ENCODE results near the gene ZNF365.
A peak's percentile ranks its signal among the peaks of the same experiment; 100 is the strongest.

Gene ZNF365

DNA sequence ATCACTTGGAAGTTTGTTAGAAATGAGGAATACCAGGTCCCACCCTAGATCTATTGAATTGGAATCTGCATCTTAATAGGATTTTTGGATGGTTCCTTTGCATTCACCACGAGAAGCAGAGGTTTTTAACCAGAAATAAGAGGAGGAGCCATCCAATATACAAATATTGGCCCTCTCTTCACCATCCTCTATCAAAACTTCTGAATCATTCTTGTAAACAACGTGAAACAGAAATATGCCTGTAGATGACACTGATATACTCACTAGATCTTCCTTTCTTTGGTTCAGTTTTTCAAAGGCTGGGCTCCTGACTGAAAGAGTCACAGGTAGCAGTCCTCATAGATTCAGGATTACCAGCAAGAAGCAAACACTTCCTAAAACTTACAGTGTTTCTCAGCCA, 39.5 kb downstream of the ZNF365 start:
- no peaks in the 10 kb centered on the region for H3K4me1 ChIP-seq

DNA sequence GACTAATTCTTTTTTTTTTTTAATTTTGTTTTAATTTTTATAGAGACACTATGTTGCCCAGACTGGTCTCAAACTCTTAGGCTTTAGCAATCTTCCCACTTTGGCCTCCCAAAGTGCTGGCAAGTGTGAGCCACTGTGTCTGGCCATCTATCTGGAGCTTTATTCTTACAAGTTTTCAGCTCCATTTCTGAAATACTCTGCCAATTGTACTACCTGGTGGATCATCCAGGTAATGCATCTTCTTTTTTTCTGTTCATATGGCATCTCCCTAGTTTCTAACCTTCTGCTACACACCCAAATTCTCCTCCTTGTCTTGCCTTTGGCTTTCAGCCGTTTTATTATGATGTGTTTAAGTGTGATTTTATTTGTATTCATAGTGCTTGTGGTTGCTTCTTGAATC, 40.2 kb downstream of the ZNF365 start:
- Histone ChIP-seq H3K4me1 (no peaks in the 10 kb centered on the region), H3K4me3 (no peak overlapping the region), H3K36me3 (replicated peaks) (no peaks in the 10 kb centered on the region), H3K9me3 (no peaks in the 10 kb centered on the region), H3K27me3 (ENCODE audit: low read depth) (0 out of 2 replicates have a peak, but pooled peaks cover 3% of the 10 kb centered on the region)
- in situ Hi-C loops (cut with MboI; ENCODE audit: low sequenced_read_pairs), result no loop called here
- no peak for DNase-seq (ENCODE audit: low spot score in 2 of 2)

More for the DNA sequence above, 39.5 kb downstream of the ZNF365 start:
- H3K36me3 ChIP-seq (replicated peaks), result no peaks in the 10 kb centered on the region
- no peaks in the 10 kb centered on the region for H3K9me3 ChIP-seq
- H3K27me3 ChIP-seq (ENCODE audit: low read depth), result 0 out of 2 replicates have a peak, but pooled peaks cover 3% of the 10 kb centered on the region
- no peak for DNase-seq (ENCODE audit: low spot score in 2 of 2)
- in situ Hi-C loops (cut with MboI; ENCODE audit: low sequenced_read_pairs), result no loop called here
- no peak overlapping the region for H3K4me3 ChIP-seq

DNA sequence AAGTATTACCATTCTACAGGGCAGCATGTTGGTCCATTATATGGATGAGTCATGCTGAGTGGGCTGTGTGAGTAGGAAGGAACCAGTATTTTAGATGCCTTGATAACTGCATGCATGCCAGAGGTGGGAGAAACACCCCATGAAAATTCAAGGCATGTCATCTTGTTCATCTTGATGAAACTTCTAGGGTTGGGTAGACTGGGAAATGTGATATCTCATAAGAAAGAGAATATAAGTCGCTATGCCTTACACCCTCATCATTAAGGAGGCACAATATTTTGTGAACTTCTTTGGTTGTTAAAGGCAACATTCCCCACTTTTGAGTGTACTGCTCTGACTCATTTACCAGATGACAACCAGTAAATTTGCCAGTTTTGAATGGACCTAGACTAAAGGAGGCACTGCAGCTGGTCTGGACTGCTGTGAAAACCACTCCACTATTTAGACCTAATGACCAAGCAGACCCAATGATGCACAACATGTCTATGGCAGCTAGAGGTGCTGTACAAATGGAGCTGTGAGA, 48.0 kb downstream of the ZNF365 start:
- in situ Hi-C loops (cut with MboI; ENCODE audit: low sequenced_read_pairs), result no loop called here
- H3K9me3 ChIP-seq, result no peaks in the 10 kb centered on the region
- no peaks in the 10 kb centered on the region for H3K4me1 ChIP-seq
- H3K4me3 ChIP-seq, result no peak overlapping the region
- no peaks in the 10 kb centered on the region for H3K36me3 ChIP-seq (replicated peaks)
- H3K27me3 ChIP-seq (ENCODE audit: low read depth), result no peaks in the 10 kb centered on the region
- no peak for DNase-seq (ENCODE audit: low spot score in 2 of 2)

GRCh38 chr10:62424026-62424425, 49.9 kb downstream of the ZNF365 start:
- in situ Hi-C loops (cut with MboI; ENCODE audit: low sequenced_read_pairs), result no loop called here
- DNase-seq (ENCODE audit: low spot score in 2 of 2), result no peak
- Histone ChIP-seq H3K4me3 (no peak overlapping the region), H3K9me3 (no peaks in the 10 kb centered on the region), H3K4me1 (no peaks in the 10 kb centered on the region), H3K27me3 (ENCODE audit: low read depth) (no peaks in the 10 kb centered on the region), H3K36me3 (replicated peaks) (no peaks in the 10 kb centered on the region)

- no peak for DNase-seq (ENCODE audit: low spot score in 2 of 2)
- Histone ChIP-seq H3K9me3 (no peaks in the 10 kb centered on the region), H3K36me3 (replicated peaks) (no peaks in the 10 kb centered on the region), H3K4me3 (no peak overlapping the region), H3K27me3 (ENCODE audit: low read depth) (no peaks in the 10 kb centered on the region), H3K4me1 (no peaks in the 10 kb centered on the region)
- in situ Hi-C loops (cut with MboI; ENCODE audit: low sequenced_read_pairs), result no loop called here
These were observed 51.9 kb downstream of the ZNF365 start for GRCh38 chr10:62426086-62426485.

DNA sequence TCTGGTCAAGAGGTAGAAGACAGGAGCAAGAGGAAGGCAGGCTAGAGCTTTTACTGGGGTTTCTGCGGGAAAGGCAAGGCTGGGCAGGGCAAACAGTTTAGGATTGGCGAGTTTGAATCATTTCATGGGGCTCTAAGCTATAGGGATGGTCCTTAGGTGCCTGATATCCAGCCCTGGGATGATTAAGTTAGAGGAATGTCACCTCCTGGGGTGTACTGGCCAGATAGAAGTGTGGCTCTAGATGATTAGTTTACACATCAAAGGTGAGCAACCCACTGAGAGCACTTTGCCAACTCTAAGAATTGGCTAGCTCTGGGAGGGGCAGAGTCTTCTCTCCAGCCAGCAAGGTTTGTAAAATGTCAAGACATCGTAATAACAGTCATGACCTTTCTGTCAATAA, 52.4 kb downstream of the ZNF365 start:
- Histone ChIP-seq H3K27me3 (ENCODE audit: low read depth) (no peaks in the 10 kb centered on the region), H3K4me3 (no peak overlapping the region), H3K4me1 (no peaks in the 10 kb centered on the region), H3K36me3 (replicated peaks) (no peaks in the 10 kb centered on the region), H3K9me3 (no peaks in the 10 kb centered on the region)
- in situ Hi-C loops (cut with MboI; ENCODE audit: low sequenced_read_pairs), result no loop called here
- no peak for DNase-seq (ENCODE audit: low spot score in 2 of 2)

DNA sequence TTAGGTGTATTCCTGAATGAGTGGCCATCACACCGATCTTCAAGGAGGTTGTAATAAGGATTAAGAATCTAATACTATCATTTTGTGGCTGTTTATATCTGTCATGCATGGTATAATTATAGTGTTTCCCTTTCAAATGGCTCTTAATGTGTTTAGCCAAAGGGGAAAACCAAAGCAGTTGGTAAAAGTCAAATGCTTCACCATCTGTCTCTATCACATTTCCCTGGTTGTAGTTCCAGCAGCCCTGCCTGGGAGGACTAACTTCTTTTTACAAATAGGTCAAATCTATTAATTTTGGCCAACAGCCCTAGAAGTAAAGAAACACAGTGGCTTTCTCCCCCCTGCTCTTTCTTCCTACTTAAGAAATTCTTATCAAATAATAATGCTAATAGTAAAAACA, 56.7 kb downstream of the ZNF365 start:
- in situ Hi-C loops (cut with MboI; ENCODE audit: low sequenced_read_pairs), result loop anchor here (10.0 kb wide), 1 partner anchor 164 kb away; no protein-coding TSS in a partner anchor
- no peak for DNase-seq (ENCODE audit: low spot score in 2 of 2)

DNA sequence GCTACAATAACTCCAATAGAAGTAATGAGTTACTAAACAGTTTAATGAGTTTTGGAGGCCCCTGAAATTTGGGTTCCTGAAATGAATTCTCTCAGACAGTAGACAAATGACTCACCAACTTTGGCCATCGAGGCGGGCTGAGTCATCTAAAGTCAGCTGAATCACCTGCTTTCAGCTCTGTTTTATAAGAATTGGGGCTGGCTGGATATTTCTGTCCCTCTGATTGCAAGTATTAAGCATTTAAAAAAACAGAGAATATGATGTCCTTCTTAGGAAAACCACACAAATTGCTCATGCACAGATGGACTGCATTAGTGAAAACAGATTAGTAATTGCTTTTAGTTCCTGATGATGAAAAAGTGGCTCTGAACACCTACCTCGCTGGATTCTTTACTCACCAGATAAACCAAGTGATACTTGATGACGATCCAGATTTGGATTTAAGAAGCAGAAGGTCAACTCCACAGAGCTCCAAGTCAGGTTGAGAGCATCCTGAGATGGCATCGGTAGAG, 59.1 kb downstream of the ZNF365 start:
- H3K9me3 ChIP-seq, result no peaks in the 10 kb centered on the region
- no peaks in the 10 kb centered on the region for H3K27me3 ChIP-seq (ENCODE audit: low read depth)
- no peak for DNase-seq (ENCODE audit: low spot score in 2 of 2)
- no peak overlapping the region for H3K4me3 ChIP-seq
- H3K4me1 ChIP-seq, result no peaks in the 10 kb centered on the region
- H3K36me3 ChIP-seq (replicated peaks), result no peaks in the 10 kb centered on the region
- in situ Hi-C loops (cut with MboI; ENCODE audit: low sequenced_read_pairs), result loop anchor here (10.0 kb wide), 1 partner anchor 162 kb away; no protein-coding TSS in a partner anchor

More for the DNA sequence above, 56.7 kb downstream of the ZNF365 start:
- Histone ChIP-seq H3K9me3 (no peaks in the 10 kb centered on the region), H3K36me3 (replicated peaks) (no peaks in the 10 kb centered on the region), H3K4me1 (no peaks in the 10 kb centered on the region), H3K27me3 (ENCODE audit: low read depth) (no peaks in the 10 kb centered on the region), H3K4me3 (no peak overlapping the region)

- in situ Hi-C loops (cut with MboI; ENCODE audit: low sequenced_read_pairs), result loop anchor here (10.0 kb wide), 1 partner anchor 161 kb away; no protein-coding TSS in a partner anchor
- H3K27me3 ChIP-seq (ENCODE audit: low read depth), result no peaks in the 10 kb centered on the region
- no peak for DNase-seq (ENCODE audit: low spot score in 2 of 2)
- no peaks in the 10 kb centered on the region for H3K36me3 ChIP-seq (replicated peaks)
- no peaks in the 10 kb centered on the region for H3K9me3 ChIP-seq
- no peaks in the 10 kb centered on the region for H3K4me1 ChIP-seq
- no peak overlapping the region for H3K4me3 ChIP-seq
These were observed 59.7 kb downstream of the ZNF365 start for GRCh38 chr10:62433901-62434300.

DNA sequence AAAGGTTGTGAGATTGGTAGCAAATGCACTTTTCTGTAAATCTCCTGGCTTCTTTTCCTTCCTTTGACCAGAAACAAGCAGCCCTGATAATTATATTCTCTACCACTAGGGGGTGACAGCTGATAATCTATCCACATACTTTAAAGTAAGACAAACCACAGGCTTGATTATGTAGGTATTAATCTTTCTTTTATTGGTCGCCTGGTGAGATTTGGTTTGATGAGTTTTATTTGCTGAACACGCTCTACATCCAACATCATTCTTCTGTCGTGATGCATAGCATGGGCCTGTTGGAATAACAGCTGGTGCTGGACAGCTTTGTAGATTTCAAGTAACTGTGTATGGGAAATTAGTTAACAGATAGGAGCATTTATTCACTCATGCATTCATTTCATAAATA, 63.5 kb downstream of the ZNF365 start:
- Histone ChIP-seq H3K4me1 (no peaks in the 10 kb centered on the region), H3K4me3 (no peak overlapping the region), H3K36me3 (replicated peaks) (no peaks in the 10 kb centered on the region), H3K9me3 (no peaks in the 10 kb centered on the region), H3K27me3 (ENCODE audit: low read depth) (no peaks in the 10 kb centered on the region)
- DNase-seq (ENCODE audit: low spot score in 2 of 2), result peak; percentile 38 to 42
- in situ Hi-C loops (cut with MboI; ENCODE audit: low sequenced_read_pairs), result loop anchor here (10.0 kb wide), 1 partner anchor 157 kb away; no protein-coding TSS in a partner anchor

- Histone ChIP-seq H3K4me1 (no peaks in the 10 kb centered on the region), H3K27me3 (ENCODE audit: low read depth) (no peaks in the 10 kb centered on the region), H3K4me3 (no peak overlapping the region), H3K36me3 (replicated peaks) (no peaks in the 10 kb centered on the region), H3K9me3 (no peaks in the 10 kb centered on the region)
- in situ Hi-C loops (cut with MboI; ENCODE audit: low sequenced_read_pairs), result no loop called here
- no peak for DNase-seq (ENCODE audit: low spot score in 2 of 2)
These were observed 67.8 kb downstream of the ZNF365 start for GRCh38 chr10:62442006-62442405.

GRCh38 chr10:62442894-62443669, 68.9 kb downstream of the ZNF365 start:
- Histone ChIP-seq H3K27me3 (ENCODE audit: low read depth) (no peaks in the 10 kb centered on the region), H3K9me3 (no peaks in the 10 kb centered on the region)
- in situ Hi-C loops (cut with MboI; ENCODE audit: low sequenced_read_pairs), result no loop called here

DNA sequence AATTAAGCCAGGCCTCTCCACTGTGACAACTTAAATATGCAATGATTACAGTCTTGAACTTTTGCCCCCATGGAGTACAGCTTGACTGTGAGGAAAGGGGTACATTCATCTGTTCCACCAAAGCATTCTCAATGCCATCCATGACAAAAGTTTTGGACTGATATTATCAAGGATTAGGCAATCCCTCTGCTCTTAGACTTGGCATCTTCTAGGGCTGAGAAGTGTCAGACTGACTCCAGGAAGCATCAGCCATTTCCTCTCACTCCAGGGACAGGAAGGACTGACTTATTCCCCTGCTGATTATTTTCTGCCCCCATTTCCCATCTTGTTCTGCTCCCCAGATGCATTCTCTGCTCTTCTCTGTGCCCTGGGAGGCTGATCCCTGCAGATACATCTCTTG, 69.7 kb downstream of the ZNF365 start:
- H3K36me3 ChIP-seq (replicated peaks), result no peaks in the 10 kb centered on the region
- H3K27me3 ChIP-seq (ENCODE audit: low read depth), result 0 out of 2 replicates have a peak, but pooled peaks cover under 1% of the 10 kb centered on the region
- in situ Hi-C loops (cut with MboI; ENCODE audit: low sequenced_read_pairs), result no loop called here
- H3K4me3 ChIP-seq, result no peak overlapping the region
- no peaks in the 10 kb centered on the region for H3K4me1 ChIP-seq
- H3K9me3 ChIP-seq, result no peaks in the 10 kb centered on the region
- DNase-seq (ENCODE audit: low spot score in 2 of 2), result no peak

More at GRCh38 chr10:62442894-62443669, 68.9 kb downstream of the ZNF365 start:
- H3K36me3 ChIP-seq (replicated peaks), result no peaks in the 10 kb centered on the region
- no peak overlapping the region for H3K4me3 ChIP-seq
- DNase-seq (ENCODE audit: low spot score in 2 of 2), result no peak
- H3K4me1 ChIP-seq, result no peaks in the 10 kb centered on the region

- no peaks in the 10 kb centered on the region for H3K4me1 ChIP-seq
- H3K27me3 ChIP-seq (ENCODE audit: low read depth), result 0 out of 2 replicates have a peak, but pooled peaks cover 3% of the 10 kb centered on the region
- no peaks in the 10 kb centered on the region for H3K36me3 ChIP-seq (replicated peaks)
- no peaks in the 10 kb centered on the region for H3K9me3 ChIP-seq
- in situ Hi-C loops (cut with MboI; ENCODE audit: low sequenced_read_pairs), result no loop called here
- no peak overlapping the region for H3K4me3 ChIP-seq
- no peak for DNase-seq (ENCODE audit: low spot score in 2 of 2)
These were observed 72.5 kb downstream of the ZNF365 start for GRCh38 chr10:62446627-62447026.

Data from HAP-1 (cell line).